Esophagus squamous epithelium (tissue), 4 donors: Measurements from ENCODE around the gene SCAPER.

ENCODE experiments used
- POLR2A ChIP-seq, 4 donors: fragments of 450-650 bp; IDR thresholded peaks; one replicate each; pipeline ENCODE4 v1.6.1; 2017; ENCODE audit warnings: antibody characterized with exemption in 4 of 4, mild to moderate bottlenecking in 4 of 4, moderate library complexity in 3 of 4
- TF ChIP-seq, protein P1 (sequence below), 6 experiments: fragments of 450-650 bp in 4 of 6; fragments of 200-600 bp in 2 of 6; sonication (generic) in 2 of 6; IDR thresholded peaks; one replicate each; pipeline ENCODE4 v1.5.1; 2016 to 2019; ENCODE audit warnings: antibody characterized with exemption in 6 of 6, mild to moderate bottlenecking in 4 of 6, moderate library complexity in 4 of 6

DNA sequence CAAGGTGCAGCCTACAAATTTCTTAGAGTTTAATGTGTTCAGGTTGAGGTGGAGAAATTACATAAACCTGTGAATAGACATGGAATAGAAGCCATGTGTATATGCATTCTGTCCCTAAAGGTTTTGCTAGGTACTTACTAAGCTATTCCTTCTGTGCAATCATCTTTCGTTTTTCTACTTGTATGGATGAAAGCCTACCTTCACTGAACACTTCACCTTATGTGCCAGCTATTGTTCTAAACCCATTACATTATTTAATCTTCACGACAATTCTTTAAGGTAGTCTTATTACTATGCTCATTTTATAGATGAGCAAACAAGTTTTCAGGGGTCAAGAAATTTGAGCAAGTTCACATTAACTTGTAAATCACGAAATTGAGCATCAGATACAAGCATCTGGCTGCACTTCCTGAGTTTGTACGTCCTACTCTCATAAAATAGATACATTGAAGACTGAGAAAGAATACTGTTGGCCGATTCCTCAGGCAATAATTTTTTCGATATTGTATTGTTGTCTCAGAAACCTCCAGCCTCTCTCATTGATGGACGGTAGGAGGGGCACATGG, 25.8 kb upstream of the SCAPER start:
- TF ChIP-seq, protein P1, sequence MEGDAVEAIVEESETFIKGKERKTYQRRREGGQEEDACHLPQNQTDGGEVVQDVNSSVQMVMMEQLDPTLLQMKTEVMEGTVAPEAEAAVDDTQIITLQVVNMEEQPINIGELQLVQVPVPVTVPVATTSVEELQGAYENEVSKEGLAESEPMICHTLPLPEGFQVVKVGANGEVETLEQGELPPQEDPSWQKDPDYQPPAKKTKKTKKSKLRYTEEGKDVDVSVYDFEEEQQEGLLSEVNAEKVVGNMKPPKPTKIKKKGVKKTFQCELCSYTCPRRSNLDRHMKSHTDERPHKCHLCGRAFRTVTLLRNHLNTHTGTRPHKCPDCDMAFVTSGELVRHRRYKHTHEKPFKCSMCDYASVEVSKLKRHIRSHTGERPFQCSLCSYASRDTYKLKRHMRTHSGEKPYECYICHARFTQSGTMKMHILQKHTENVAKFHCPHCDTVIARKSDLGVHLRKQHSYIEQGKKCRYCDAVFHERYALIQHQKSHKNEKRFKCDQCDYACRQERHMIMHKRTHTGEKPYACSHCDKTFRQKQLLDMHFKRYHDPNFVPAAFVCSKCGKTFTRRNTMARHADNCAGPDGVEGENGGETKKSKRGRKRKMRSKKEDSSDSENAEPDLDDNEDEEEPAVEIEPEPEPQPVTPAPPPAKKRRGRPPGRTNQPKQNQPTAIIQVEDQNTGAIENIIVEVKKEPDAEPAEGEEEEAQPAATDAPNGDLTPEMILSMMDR (IDR thresholded peaks at IDR 0.05) = no peak
- no peak for TF ChIP-seq POLR2A (IDR thresholded peaks at IDR 0.05)
